HG02870 (cell line): ENCODE results near the gene IGSF23.
"Not testable (repeated sequence)": the region's sequence is repeated elsewhere in the genome, so short reads cannot be mapped to it uniquely, and the experiment has no call there.

Experiments used
- ATAC-seq: cut with Tn5 transposase; IDR thresholded peaks from one replicate; pipeline ENCODE4 v1.9.1; 2021; ENCODE audit warnings: mild to moderate bottlenecking, moderate library complexity; ENCODE audit not compliant: unreplicated experiment

Gene IGSF23

GRCh38 chr19:44663996-44664395 lies 50.6 kb downstream of the IGSF23 start:
- no peak for ATAC-seq

GRCh38 chr19:44664976-44665375 lies 51.6 kb downstream of the IGSF23 start:
- no peak for ATAC-seq

- no peak for ATAC-seq
Observed at GRCh38 chr19:44666852-44667556, 53.6 kb downstream of the IGSF23 start.

- ATAC-seq = no peak
Observed at GRCh38 chr19:44668985-44669764, 55.8 kb downstream of the IGSF23 start.

GRCh38 chr19:44670027-44670426 lies 56.7 kb downstream of the IGSF23 start:
- not testable (repeated sequence) for ATAC-seq

GRCh38 chr19:44671400-44671799 lies 58.0 kb downstream of the IGSF23 start, which contains the start of gene CEACAM19:
CEACAM19 (plus strand) TSS chr19:44671482; CDS start chr19:44671932, 450 bp downstream.
- no peak for ATAC-seq

GRCh38 chr19:44672226-44672625 lies 58.9 kb downstream of the IGSF23 start:
- ATAC-seq = no peak

GRCh38 chr19:44673510-44673909 lies 60.1 kb downstream of the IGSF23 start:
- no peak for ATAC-seq

GRCh38 chr19:44675521-44675920 lies 62.2 kb downstream of the IGSF23 start:
- ATAC-seq = no peak

- ATAC-seq = no peak
Observed at GRCh38 chr19:44677019-44677811, 63.9 kb downstream of the IGSF23 start.

- no peak for ATAC-seq
Observed at GRCh38 chr19:44680536-44680935, 67.2 kb downstream of the IGSF23 start.

- ATAC-seq = no peak
Observed at GRCh38 chr19:44681992-44682790, 68.8 kb downstream of the IGSF23 start.

- no peak for ATAC-seq
Observed at GRCh38 chr19:44682807-44683206, 69.4 kb downstream of the IGSF23 start.

GRCh38 chr19:44683434-44684210 lies 70.3 kb downstream of the IGSF23 start:
- no peak for ATAC-seq

- not testable (repeated sequence) for ATAC-seq
Observed at GRCh38 chr19:44684396-44684795, 71.0 kb downstream of the IGSF23 start.

- ATAC-seq = no peak
Observed at GRCh38 chr19:44684892-44685863, 71.8 kb downstream of the IGSF23 start.

- ATAC-seq = no peak
Observed at GRCh38 chr19:44685877-44686276, 72.5 kb downstream of the IGSF23 start.
